Fibroblast of peridontal ligament (primary cell): ENCODE data around the gene TPGS1.
A peak's percentile ranks its signal among the peaks of the same experiment; 100 is the strongest.

ENCODE experiments used
- DNase-seq: peaks from one replicate; pipeline ENCODE4 v3.0.0-alpha.2; 2010; ENCODE audit errors: extremely low read depth

Gene TPGS1

DNA sequence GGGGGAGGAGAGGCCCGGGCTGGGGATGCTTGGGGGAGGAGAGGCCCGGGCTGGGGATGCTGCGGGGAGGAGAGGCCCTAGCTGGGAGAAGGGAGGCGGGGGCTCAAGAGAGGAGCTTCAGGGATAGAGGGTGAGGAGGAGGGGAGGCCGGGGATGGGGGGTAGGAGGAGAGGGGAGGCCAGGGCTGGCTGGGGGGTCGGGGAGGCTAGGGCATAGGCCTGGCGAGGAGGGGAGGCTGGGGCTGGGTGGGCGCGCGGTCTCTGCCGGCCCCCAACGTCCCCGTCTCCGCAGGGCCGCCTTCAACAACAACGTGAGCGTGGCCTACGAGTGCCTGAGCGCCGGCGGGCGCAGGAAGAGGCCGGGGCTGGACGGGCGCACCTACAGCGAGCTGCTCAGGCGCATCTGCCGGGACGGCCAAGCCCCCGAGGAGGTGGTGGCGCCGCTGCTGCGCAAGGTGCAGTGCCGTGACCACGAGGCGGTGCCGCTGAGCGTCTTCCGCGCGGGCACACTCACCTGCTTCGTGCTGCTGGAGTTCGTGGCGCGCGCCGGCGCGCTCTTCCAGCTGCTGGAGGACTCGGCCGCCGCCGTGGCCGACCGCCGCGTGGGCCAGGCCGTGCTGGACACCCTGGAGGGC is 11.4 kb downstream of the TPGS1 start:
- no peak for DNase-seq

GRCh38 chr19:519449-519865 is 12.2 kb downstream of the TPGS1 start:
- DNase-seq = no peak

- no peak for DNase-seq
Measured at GRCh38 chr19:522726-523125, 15.4 kb downstream of the TPGS1 start.

DNA sequence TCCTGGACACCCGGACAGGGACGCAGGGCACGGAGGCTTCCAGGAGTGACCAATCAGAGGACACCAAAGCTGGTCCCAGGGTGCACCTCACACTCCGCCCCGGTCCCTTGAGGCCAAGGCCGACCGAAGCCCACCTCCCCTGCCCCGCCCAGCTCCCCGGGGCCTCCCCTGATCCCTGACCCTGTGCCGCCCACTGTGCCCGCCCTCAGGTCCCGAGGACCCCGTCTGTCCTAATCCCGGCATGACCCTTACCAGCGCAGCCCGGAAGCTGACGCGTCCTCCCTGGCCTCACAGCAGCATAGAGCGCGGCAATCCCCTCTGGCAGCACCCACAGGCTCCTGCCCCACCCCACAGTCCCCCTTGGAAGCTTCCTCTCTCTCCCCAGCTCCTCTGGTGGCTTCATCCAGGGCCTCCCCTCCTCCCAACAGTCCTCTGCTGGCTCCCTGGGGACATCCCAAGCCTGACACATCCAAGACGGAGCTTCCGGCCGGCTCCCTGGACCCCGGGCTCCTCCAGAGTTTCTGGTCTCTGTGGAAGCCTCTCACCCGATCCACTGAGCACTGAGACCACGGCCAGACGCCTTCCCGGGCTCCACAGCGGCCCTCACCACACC is 16.9 kb downstream of the TPGS1 start:
- DNase-seq = no peak

DNA sequence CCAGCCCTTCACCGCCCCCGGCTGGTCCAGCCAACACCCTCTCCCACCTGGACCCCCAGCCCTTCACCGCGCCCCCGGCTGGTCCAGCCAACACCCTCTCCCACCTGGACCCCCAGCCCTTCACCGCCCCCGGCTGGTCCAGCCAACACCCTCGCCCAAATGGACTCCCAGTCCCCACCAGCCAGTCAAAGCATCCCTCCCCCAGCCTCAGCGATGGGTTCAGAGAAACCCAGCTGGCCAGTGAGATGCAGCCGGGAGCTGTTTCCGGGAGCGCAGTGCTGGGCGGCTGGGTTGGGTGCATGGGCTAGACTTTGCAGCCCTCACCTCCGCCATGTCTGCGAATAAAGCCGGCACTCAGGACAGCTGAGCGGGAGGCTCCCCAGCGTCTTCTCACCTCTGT is 17.7 kb downstream of the TPGS1 start:
- no peak for DNase-seq

DNA sequence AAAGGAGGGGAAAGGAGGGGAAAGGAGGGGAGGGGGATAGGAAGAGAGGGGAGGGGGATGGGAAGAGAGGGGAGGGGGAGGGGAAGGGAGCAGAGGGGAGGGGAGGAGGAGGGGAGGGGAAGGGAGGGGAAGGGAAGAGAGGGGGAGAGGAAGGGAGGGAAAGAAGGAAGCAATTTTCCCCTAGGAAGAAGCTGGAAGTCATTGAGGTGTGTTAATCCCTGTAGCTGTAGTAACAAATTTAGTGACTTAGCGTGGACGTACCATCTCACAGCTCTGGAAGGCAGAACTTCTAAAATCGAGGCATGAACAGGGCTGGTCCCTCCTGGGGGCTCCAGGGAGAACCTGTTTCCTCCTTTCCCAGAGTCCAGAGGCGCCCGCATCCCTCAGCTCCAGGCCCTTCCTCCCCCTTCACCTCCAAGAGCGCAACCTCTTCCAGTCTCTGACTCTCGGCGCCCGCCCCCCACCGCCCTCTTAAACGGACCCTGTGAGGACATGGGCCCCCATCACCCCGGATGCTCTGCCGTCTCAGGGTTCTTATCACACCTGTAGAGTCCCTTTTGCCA is 18.6 kb downstream of the TPGS1 start:
- DNase-seq = no peak

DNA sequence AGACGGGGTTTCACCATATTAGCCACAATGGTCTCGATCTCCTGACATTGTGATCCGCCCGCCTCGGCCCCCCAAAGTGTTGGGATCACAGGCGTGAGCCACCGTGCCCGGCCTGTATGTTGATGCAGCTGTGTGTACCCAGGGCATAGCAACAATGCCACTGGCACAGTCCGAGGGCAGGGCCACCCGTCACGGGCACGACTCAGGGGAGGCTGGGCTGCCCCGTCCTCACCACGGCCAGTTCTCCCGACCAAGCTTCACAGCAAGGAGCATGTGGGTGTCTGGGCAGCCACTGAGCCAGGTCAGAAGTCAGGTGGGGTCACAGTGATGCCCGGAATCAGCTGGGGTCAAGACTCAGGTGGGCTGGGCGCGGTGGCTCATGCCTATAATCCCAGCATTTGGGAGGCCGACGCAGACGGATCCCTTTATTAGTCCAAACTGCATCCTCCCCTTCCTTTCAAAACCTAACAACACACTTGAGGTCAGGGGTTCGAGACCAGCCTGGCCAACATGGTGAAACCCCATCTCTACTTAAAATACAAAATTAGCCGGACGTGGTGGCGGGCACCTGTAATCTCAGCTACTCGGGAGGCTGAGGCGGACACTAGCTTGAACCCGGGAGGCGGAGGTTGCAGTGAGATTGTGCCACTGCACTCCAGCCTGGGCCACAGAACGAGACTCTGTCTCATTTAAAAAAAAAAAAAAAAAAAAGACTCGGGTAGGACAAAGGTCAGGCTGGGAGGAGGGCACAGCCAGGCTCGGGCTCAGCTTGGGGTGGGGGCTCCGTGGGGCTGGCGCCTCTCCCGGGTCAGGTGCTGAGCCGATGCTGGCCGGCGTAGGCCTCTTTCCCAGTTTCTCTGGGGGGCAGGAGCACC is 23.1 kb downstream of the TPGS1 start:
- DNase-seq = no peak

- DNase-seq = peak; percentile 65
Measured at GRCh38 chr19:531009-531752, 23.9 kb downstream of the TPGS1 start.

- no peak for DNase-seq
Measured at GRCh38 chr19:531753-532560, 24.7 kb downstream of the TPGS1 start, which contains the start of gene CDC34. Gene CDC34, plus strand, starts transcription at chr19:531760. Its CDS starts 172 bp downstream, at chr19:531932.

GRCh38 chr19:532561-533363 is 25.5 kb downstream of the TPGS1 start:
- DNase-seq = peak; percentile 69

- no peak for DNase-seq
Measured at GRCh38 chr19:533364-534058, 26.2 kb downstream of the TPGS1 start.

- DNase-seq = no peak
Measured at GRCh38 chr19:534088-534487, 26.8 kb downstream of the TPGS1 start.

DNA sequence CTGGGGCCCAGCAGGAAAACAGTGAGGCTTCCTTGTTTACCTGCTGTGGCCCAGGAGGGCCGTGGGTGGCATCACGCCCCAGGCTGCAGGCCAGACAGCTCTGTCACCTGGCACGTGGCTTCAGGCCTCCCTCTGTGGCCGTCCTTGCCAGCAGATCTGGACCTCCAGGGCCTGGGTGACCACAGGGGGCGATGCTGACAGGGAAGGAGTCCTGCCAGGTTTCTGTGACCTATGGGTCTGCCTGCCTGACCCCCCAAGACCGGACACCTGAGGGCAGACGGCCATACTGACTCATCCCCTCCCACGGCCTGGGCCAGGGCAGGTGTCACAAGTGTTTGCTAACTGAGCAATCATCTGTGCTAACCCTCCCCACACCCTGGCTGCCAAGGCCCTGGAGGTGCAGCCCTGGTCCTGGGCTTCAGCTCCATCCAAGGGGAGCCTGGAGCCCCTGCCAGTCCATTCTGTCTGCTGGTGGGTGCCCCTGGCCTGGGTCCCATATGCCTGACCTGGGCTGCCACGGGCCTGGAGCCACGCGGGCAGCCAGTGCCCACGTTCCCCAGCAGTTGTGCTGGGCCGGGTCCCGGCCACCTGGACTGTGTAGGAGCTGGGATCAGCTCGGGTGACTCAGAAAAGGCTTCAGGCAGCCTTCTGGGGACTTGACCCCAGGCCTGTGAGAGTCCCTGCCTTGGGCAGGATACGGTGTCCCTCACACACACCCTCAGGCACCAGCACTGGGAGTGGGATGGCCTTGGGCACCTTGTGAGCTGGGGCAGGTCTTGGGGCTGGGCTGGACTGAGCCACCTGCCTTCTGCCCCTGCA is 27.9 kb downstream of the TPGS1 start:
- DNase-seq = no peak

DNA sequence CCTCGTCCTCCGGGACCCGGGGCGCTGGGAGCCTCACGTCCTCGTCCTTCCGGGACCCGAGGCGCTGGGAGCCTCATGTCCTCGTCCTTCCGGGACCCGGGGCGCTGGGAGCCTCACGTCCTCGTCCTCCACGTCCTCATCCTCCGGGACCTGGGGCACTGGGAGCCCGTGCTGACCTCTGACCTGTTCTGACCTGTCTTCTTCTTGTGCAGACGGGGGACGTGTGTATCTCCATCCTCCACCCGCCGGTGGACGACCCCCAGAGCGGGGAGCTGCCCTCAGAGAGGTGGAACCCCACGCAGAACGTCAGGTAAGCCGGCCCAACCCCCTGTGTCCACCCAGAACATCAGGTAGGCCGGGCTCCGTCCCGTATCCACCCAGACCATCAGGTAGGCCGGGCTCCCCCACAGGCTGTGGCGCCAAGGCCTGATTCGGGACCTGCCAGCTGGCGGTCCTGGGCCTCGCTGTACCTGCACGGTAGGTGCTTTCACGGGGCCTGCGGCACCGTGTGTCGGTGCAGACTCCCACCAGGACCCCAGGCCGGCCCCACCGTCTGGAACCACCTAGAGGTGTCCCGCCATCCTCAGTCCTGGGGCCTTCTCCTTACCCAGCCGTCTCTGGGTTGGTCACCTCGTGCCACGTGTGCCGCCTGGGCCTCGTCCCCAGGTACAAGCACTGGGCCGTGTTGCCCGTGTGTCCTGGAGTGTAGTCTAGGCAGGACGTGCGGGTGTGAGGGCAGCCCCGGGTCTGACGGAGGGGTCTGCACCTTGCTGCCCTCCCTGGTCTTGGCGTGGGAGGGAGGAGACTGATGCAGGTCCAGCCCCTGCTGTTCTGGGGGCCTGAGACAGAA is 29.0 kb downstream of the TPGS1 start:
- no peak for DNase-seq

- no peak for DNase-seq
Measured at GRCh38 chr19:536881-537404, 29.6 kb downstream of the TPGS1 start.

DNA sequence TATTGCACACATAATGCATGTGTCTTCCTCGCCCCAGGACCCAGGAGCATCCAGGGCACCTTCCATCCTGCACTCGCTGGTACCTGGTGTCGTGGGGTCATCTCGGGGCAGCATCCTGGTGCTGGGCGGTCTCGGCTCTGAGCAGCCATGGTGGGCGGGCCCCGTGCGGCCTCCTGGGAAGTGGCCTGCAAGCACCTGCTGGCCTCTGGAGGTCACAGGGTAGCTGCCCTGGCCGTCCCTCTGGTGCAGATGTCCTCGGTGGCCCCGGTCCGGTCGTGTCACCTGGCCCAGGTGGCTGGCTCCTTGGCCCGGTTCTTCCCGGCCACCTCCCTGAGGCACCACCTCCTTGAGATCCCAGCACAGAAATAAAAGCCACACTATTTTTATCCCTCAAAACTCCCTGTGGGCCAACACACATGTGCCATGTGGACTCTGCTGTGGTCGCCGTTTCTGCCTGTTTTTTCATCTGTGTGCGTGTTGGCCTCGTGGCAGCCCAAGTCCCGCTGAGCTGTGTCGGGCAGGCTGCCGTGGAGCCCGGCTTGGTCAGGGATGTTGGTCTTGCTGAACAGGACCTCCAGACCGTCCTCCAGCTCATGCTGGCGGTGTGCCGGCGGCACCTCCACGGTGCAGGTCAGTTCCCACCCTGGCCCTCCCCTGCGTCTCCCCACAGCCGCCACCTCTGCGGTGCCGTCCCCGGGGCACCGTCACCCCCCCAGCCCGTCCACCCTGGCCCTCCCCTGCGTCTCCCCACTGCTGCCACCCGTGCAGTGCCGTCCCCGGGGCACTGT is 31.5 kb downstream of the TPGS1 start:
- DNase-seq = no peak
